Chondrocyte (in vitro differentiated cells): Measurements from ENCODE around the gene TECPR2. TPM values are rescaled to one million over a fixed set of nuclear protein-coding genes. Genes with fewer than 3 reads are reported as not detected.
A peak's percentile ranks its signal among the peaks of the same experiment; 100 is the strongest.

ENCODE experiments used
- DNase-seq: peaks from one replicate; pipeline ENCODE4 v3.0.0; 2021; ENCODE audit warnings: mixed read lengths, low spot score
- H3K27ac Mint-ChIP-seq: one replicate; pipeline ENCODE4 v1.8.0; 2021; ENCODE audit warnings: mild to moderate bottlenecking, moderate library complexity, mixed read lengths; ENCODE audit not compliant: unreplicated experiment
- H3K27me3 Mint-ChIP-seq: 2 replicates; pipeline ENCODE4 v1.8.0; 2021; ENCODE audit warnings: low read depth, mixed read lengths
- H3K36me3 Mint-ChIP-seq: 2 replicates; pipeline ENCODE4 v1.8.0; 2021; ENCODE audit warnings: low read depth, mixed read lengths
- H3K4me1 Mint-ChIP-seq: 2 replicates; pipeline ENCODE4 v1.8.0; 2021; ENCODE audit warnings: low read depth, mild to moderate bottlenecking, mixed read lengths
- H3K4me3 Mint-ChIP-seq: one replicate; pipeline ENCODE4 v1.8.0; 2021; ENCODE audit warnings: mild to moderate bottlenecking, moderate library complexity, mixed read lengths; ENCODE audit not compliant: unreplicated experiment
- H3K9me3 Mint-ChIP-seq: 2 replicates; pipeline ENCODE4 v1.8.0; 2021; ENCODE audit warnings: low read depth, mixed read lengths
- total RNA-seq: library from RNA; stranded (reverse); gene quantifications from 3 replicates; pipeline ENCODE4 v1.2.1, GENCODE V29; 2021
- TF ChIP-seq, protein P1 (sequence below): fragments of 200-600 bp; sonication (generic); IDR thresholded peaks from 2 replicates; pipeline ENCODE4 v1.5.0; 2021; ENCODE audit warnings: antibody characterized with exemption, mild to moderate bottlenecking, moderate library complexity

The TECPR2 gene
- total RNA-seq, 1 donor from 2014 or later: 32.2 TPM

DNA sequence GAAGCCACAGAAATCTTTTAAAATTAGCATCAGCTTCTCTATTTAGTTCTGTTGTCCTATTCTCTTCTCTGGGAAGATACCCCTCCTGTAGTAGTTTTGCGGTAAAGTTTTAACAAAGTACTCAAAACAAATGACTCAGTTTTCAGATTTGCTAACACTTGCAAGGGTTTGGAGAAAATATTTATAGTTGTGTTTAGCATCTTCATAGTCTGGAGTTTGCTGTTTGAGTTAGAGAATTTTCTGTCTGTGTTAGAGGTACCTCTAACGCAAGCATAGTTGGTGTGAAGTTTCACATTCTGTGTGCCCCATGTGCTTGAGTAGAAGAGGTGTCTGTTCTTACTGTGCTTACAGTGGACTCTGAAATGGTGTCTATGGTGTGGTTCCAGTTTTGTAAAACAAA lies 110.8 kb downstream of the TECPR2 start:
- Mint-ChIP-seq H3K4me3 (no peak overlapping the region), H3K9me3 (no peaks in the 10 kb centered on the region), H3K36me3 (peaks cover 11% of the 10 kb centered on the region), H3K27me3 (no peaks in the 10 kb centered on the region), H3K4me1 (no peaks in the 10 kb centered on the region), H3K27ac (no peak overlapping the region)
- DNase-seq: no peak
- TF ChIP-seq, protein P1, sequence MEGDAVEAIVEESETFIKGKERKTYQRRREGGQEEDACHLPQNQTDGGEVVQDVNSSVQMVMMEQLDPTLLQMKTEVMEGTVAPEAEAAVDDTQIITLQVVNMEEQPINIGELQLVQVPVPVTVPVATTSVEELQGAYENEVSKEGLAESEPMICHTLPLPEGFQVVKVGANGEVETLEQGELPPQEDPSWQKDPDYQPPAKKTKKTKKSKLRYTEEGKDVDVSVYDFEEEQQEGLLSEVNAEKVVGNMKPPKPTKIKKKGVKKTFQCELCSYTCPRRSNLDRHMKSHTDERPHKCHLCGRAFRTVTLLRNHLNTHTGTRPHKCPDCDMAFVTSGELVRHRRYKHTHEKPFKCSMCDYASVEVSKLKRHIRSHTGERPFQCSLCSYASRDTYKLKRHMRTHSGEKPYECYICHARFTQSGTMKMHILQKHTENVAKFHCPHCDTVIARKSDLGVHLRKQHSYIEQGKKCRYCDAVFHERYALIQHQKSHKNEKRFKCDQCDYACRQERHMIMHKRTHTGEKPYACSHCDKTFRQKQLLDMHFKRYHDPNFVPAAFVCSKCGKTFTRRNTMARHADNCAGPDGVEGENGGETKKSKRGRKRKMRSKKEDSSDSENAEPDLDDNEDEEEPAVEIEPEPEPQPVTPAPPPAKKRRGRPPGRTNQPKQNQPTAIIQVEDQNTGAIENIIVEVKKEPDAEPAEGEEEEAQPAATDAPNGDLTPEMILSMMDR: no peak

DNA sequence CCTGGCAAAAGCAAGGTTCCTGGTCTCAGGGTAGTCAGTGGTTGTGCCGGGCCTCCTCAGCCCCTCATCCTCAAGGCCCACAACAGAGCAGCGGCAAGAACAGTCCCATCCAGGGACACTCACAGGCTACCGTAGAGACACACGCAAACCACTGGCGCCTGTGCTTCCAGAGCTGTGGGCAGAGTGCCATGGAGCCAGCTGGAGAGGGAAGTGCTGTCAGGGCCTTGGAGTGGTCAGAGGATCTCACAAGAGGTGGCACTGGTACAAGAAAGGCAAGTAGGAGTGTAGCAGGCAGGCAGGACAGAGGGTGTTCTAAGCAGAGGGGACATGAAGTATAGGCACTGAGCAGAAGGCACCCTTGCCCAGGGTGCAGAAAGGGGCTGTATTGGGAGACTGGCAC lies 112.2 kb downstream of the TECPR2 start:
- peaks cover 13% of the 10 kb centered on the region for H3K36me3 Mint-ChIP-seq
- DNase-seq: peak; percentile 33
- no peaks in the 10 kb centered on the region for H3K27me3 Mint-ChIP-seq
- H3K27ac Mint-ChIP-seq: peak overlapping the region; percentile 57
- H3K4me3 Mint-ChIP-seq: no peak overlapping the region
- no peaks in the 10 kb centered on the region for H3K4me1 Mint-ChIP-seq
- H3K9me3 Mint-ChIP-seq: no peaks in the 10 kb centered on the region
- TF ChIP-seq, protein P1: no peak

DNA sequence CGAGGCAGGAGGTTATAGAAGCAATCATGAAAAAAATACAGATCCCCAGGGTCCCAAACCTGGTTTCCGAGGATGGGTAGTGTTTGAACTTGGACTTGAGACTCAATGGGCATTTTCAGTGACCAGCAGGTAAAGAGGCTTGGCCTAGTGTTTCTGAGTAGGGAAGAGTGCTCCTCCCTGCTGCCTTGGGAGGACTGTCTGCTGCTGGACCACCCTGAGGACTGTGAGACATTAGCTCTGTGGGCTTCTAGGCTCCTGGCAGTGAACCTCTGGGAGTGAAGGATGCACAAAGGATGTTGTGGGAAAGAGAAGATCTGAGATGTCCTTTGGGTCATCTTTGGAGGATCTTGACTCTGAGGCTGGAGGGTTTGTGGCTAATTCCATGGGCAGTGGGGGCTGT lies 116.4 kb downstream of the TECPR2 start:
- no peak overlapping the region for H3K4me3 Mint-ChIP-seq
- no peaks in the 10 kb centered on the region for H3K9me3 Mint-ChIP-seq
- no peak overlapping the region for H3K27ac Mint-ChIP-seq
- H3K4me1 Mint-ChIP-seq: peaks cover 6% of the 10 kb centered on the region
- peaks cover 19% of the 10 kb centered on the region for H3K36me3 Mint-ChIP-seq
- TF ChIP-seq, protein P1: no peak
- no peaks in the 10 kb centered on the region for H3K27me3 Mint-ChIP-seq
- peak; percentile 27 for DNase-seq

DNA sequence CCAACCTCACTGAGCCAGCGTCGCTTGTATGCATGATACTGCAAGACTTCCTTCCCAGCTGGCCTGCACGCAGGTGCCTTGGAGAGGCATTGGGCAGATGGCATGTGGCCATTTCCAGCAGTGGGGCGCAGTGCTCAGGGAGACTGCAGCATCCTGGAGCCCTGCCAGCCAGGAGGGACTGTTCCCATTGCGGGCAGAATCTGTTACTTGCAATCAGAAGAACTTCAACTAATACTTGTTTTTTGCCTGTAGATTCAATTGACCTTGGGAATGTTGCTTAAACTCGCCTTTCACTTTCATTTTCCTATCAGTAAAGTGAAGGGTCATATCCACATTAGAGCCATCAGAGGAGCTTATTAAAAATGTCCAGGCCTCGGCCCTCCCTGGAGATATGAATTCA lies 117.0 kb downstream of the TECPR2 start:
- no peak overlapping the region for H3K4me3 Mint-ChIP-seq
- H3K27me3 Mint-ChIP-seq: no peaks in the 10 kb centered on the region
- DNase-seq: peak; percentile 80

DNA sequence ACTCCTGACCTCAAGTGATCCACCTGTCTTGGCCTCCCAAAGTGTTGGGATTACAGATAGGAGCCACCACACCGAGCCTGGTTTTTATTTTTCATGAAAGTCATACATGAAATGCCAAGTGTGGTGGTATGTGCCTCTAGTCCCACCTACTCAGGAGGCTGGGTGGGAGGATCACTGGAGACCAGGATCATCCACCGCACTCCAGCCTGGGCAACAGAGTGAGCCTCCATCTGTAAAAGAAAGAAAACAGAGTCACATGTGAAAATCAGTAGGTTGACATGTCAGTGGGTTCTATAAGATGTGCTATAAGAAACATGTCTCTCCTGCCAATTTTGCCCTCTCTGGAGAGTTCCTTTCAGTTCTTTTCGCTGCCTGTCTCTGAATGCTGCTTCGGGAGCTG lies 118.6 kb downstream of the TECPR2 start:
- peak; percentile 4 for DNase-seq
- H3K4me1 Mint-ChIP-seq: peaks cover 12% of the 10 kb centered on the region
- no peak overlapping the region for H3K4me3 Mint-ChIP-seq
- TF ChIP-seq, protein P1: no peak
- H3K27me3 Mint-ChIP-seq: no peaks in the 10 kb centered on the region
- no peak overlapping the region for H3K27ac Mint-ChIP-seq
- no peaks in the 10 kb centered on the region for H3K9me3 Mint-ChIP-seq
- peaks cover 14% of the 10 kb centered on the region for H3K36me3 Mint-ChIP-seq

More for the DNA sequence above, 117.0 kb downstream of the TECPR2 start:
- peaks cover 20% of the 10 kb centered on the region for H3K36me3 Mint-ChIP-seq
- TF ChIP-seq, protein P1: no peak
- no peaks in the 10 kb centered on the region for H3K9me3 Mint-ChIP-seq
- H3K4me1 Mint-ChIP-seq: peaks cover 6% of the 10 kb centered on the region
- no peak overlapping the region for H3K27ac Mint-ChIP-seq
